ENCODE data around the gene GPRC5D. TPM values are rescaled to one million over a fixed set of nuclear protein-coding genes. Genes with fewer than 3 reads are reported as not detected.

GPRC5D gene
- polyA plus RNA-seq, 3 donors: 0.49 TPM; not detected in 2

DNA sequence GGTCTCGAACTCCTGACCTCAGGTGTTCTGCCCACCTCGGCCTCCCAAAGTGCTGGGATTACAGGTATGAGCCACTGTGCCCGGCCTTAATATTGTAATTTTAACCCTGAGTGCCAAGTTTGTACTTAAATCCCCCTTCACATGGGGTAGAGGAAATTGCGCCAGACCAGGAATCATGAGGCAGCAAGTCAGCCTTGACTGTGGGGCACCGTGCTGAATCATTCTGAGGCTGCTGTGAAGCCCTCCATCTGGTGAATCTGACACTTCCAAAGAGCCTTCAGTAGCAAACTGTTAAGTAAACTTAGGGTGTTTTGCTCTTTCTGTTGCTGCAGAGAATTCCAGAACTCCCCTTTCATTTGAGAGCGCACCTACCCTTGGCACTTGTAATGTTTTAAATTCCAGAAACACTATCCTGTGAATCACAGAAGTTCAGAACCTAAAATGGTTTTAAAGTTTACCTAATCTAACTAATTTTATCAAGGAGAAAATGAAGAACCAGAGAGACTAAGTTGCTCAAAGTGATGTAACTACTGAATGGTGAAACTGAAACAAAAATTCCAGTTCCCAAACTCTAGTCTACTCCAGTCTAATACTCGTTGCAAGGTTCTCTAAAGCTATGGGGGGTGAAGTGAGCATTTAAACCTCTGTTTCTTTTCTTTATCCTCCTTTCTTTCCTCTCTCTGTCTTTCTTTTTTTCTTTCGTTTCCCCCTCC is 40.6 kb upstream of the GPRC5D start:
- peaks cover 31 to 37% of the 10 kb centered on the region in 2 donors for H3K4me1 ChIP-seq (ENCODE audit: control insufficient read depth in 1 of 2, insufficient read depth in 2 of 2, low read length in 2 of 2)
- H3K27ac ChIP-seq (ENCODE audit: low read depth in 1 of 2, low read length in 2 of 2): peak overlapping the region; percentile 91 to 94
- no peaks in the 10 kb centered on the region for H3K27me3 ChIP-seq (ENCODE audit: control insufficient read depth in 2 of 2, insufficient read depth in 2 of 2, low read length in 2 of 2)
- H3K36me3 Mint-ChIP-seq: peaks cover 19 to 22% of the 10 kb centered on the region in 2 donors
- WGBS (ENCODE audit: insufficient coverage): 7% methylated on average over 4 of the region's 8 CpGs
- TF ChIP-seq, protein P1, sequence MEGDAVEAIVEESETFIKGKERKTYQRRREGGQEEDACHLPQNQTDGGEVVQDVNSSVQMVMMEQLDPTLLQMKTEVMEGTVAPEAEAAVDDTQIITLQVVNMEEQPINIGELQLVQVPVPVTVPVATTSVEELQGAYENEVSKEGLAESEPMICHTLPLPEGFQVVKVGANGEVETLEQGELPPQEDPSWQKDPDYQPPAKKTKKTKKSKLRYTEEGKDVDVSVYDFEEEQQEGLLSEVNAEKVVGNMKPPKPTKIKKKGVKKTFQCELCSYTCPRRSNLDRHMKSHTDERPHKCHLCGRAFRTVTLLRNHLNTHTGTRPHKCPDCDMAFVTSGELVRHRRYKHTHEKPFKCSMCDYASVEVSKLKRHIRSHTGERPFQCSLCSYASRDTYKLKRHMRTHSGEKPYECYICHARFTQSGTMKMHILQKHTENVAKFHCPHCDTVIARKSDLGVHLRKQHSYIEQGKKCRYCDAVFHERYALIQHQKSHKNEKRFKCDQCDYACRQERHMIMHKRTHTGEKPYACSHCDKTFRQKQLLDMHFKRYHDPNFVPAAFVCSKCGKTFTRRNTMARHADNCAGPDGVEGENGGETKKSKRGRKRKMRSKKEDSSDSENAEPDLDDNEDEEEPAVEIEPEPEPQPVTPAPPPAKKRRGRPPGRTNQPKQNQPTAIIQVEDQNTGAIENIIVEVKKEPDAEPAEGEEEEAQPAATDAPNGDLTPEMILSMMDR (IDR thresholded peaks at IDR 0.05): no peak
- peaks cover 16 to 19% of the 10 kb centered on the region in 2 donors for H3K36me3 ChIP-seq (replicated peaks in 1 of 2; ENCODE audit: control insufficient read depth in 1 of 2, insufficient read depth in 2 of 2, low read length in 2 of 2)
- DNase-seq: peak; percentile 60 to 87 (median 87)
- H3K9me3 Mint-ChIP-seq: no peaks in the 10 kb centered on the region
- intact Hi-C loops (cut with micrococcal nuclease): loop anchor here in 1 of 2 donors (5.0 kb wide), 1 partner anchor 110 kb away; the partner anchor contains the start of gene GSG1
- peak overlapping the region; percentile 97 to 99 (median 98) for H3K27ac Mint-ChIP-seq
- peaks cover 46% of the 10 kb centered on the region for H3K79me2 ChIP-seq (ENCODE audit: insufficient read depth, low read length)
- no peaks in the 10 kb centered on the region for H3K9me3 ChIP-seq (replicated peaks in 1 of 2; ENCODE audit: control insufficient read depth in 1 of 2, insufficient read depth in 1 of 2, low read length in 2 of 2)
- no peaks in the 10 kb centered on the region for H4K20me1 ChIP-seq (ENCODE audit: insufficient read depth, low read length)
- H3K9ac ChIP-seq (ENCODE audit: insufficient read depth, low read length, poor library complexity, severe bottlenecking): peak overlapping the region; percentile 67
- no peaks in the 10 kb centered on the region for H3K27me3 Mint-ChIP-seq (ENCODE audit: low read depth in 3 of 3)
- H3K4me1 Mint-ChIP-seq: peaks cover 50% of the 10 kb centered on the region
- H3K4me2 ChIP-seq (replicated peaks; ENCODE audit: extremely low read depth, low read length, poor library complexity, severe bottlenecking): peak overlapping the region; percentile 60
- H3K4me3 Mint-ChIP-seq: peak overlapping the region; percentile 75 to 83
- H3K4me3 ChIP-seq (replicated peaks in 1 of 3; ENCODE audit: low read depth in 2 of 3, low read length in 3 of 3): peak overlapping the region; percentile 16 to 66 (median 53)
- H2AFZ ChIP-seq (ENCODE audit: insufficient read depth, low read depth, low read length, poor library complexity, severe bottlenecking): peak overlapping the region; percentile 47

DNA sequence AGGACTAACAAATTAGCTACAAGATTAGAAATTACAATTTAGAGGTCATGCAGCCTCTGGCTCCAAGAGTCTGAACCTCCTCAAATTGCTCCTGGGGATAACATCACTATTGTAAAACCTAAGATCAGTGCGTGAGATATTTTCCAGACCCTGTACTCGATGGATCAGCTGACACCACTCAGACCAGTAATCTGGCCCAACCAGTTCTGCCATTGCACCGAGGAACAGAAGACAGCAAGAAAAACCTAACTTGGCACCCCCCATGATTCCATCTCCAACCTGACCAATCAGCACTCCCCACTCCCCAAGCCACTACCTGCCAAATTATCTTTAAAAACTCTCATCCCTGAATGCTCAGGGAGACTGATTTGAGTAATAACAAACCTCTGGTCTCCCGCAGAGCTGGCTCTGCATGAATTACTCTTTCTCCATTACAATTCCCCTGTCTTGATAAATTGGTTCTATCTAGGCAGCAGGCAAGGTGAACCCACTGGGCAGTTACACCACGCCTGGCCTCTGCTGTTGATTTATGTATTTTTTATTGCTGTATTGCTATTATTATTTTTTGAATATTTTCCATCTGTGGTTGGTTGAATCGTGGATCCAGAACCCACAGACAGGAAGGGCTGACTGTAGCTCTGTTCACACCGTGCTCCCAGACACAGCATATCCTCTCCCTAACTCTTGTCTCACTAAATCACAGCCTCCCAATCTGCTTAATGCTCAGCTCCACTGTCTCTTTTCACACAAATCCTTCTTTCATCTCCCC is 38.9 kb upstream of the GPRC5D start:
- Histone ChIP-seq H3K79me2 (ENCODE audit: insufficient read depth, low read length) (peaks cover 32% of the 10 kb centered on the region), H3K9me3 (replicated peaks in 1 of 2; ENCODE audit: control insufficient read depth in 1 of 2, insufficient read depth in 1 of 2, low read length in 2 of 2) (no peaks in the 10 kb centered on the region), H3K27me3 (ENCODE audit: control insufficient read depth in 2 of 2, insufficient read depth in 2 of 2, low read length in 2 of 2) (no peaks in the 10 kb centered on the region), H3K9ac (ENCODE audit: insufficient read depth, low read length, poor library complexity, severe bottlenecking) (no peak overlapping the region), H3K36me3 (replicated peaks in 1 of 2; ENCODE audit: control insufficient read depth in 1 of 2, insufficient read depth in 2 of 2, low read length in 2 of 2) (peaks cover 31 to 35% of the 10 kb centered on the region in 2 donors), H3K27ac (ENCODE audit: low read depth in 1 of 2, low read length in 2 of 2) (peak overlapping the region in 1 of 2 donors; percentile 91), H3K4me1 (ENCODE audit: control insufficient read depth in 1 of 2, insufficient read depth in 2 of 2, low read length in 2 of 2) (peaks cover 26 to 30% of the 10 kb centered on the region in 2 donors), H4K20me1 (ENCODE audit: insufficient read depth, low read length) (no peaks in the 10 kb centered on the region), H3K4me2 (replicated peaks; ENCODE audit: extremely low read depth, low read length, poor library complexity, severe bottlenecking) (no peak overlapping the region), H3K4me3 (replicated peaks in 1 of 3; ENCODE audit: low read depth in 2 of 3, low read length in 3 of 3) (no peak overlapping the region), H2AFZ (ENCODE audit: insufficient read depth, low read depth, low read length, poor library complexity, severe bottlenecking) (no peak overlapping the region)
- Mint-ChIP-seq H3K4me1 (peaks cover 39% of the 10 kb centered on the region), H3K36me3 (peaks cover 30 to 34% of the 10 kb centered on the region in 2 donors), H3K27ac (peak overlapping the region in 6 of 7 donors; percentile 97 to 98 (median 98)), H3K4me3 (no peak overlapping the region), H3K27me3 (ENCODE audit: low read depth in 3 of 3) (peaks cover 0 to 1% (median 0%) of the 10 kb centered on the region in 3 donors), H3K9me3 (no peaks in the 10 kb centered on the region)
- no peak for DNase-seq
- TF ChIP-seq, protein P1 (IDR thresholded peaks at IDR 0.05): no peak
- intact Hi-C loops (cut with micrococcal nuclease): loop anchor here in 1 of 2 donors (5.0 kb wide), 1 partner anchor 111 kb away; the partner anchor contains the start of gene GSG1
- WGBS (ENCODE audit: insufficient coverage): 97% methylated on average over 3 of the region's 7 CpGs
